A673 (cell line): ENCODE data around the gene PAQR7. TPM values are rescaled to one million over a fixed set of nuclear protein-coding genes. Genes with fewer than 3 reads are reported as not detected.

Experiments used
- BruUV-seq: library from RNA; stranded (reverse); fragments of 400-500 nt; replicated peaks from 2 replicates; lab custom pipeline; 2021; lab: Mats Ljungman, UMichigan
- CTCF ChIA-PET: fragments of 300-600 bp; sonication (Branson Sonifier 250); formaldehyde crosslinking; loops from one replicate; lab custom pipeline; 2022; ENCODE audit warnings: antibody characterized with exemption; lab: Charles Lee
- POLR2A ChIA-PET: fragments of 300-600 bp; sonication (Branson Sonifier 250); formaldehyde crosslinking; loops from one replicate; lab custom pipeline; 2022; ENCODE audit warnings: antibody characterized with exemption; ENCODE audit not compliant: low non-redundant PET; lab: Charles Lee
- DNase-seq: peaks from one replicate; pipeline ENCODE4 v3.0.0-alpha.2; 2015; ENCODE audit warnings: low spot score
- H3K27ac ChIP-seq: fragments of 200-600 bp; sonication (generic); 2 replicates; pipeline ENCODE4 v1.5.1; 2016; ENCODE audit warnings: mixed run types, low read depth, mild to moderate bottlenecking, mixed read lengths, antibody characterized with exemption, low read length; ENCODE audit not compliant: poor library complexity, severe bottlenecking
- H3K27me3 ChIP-seq: fragments of 200-600 bp; sonication (generic); replicated peaks from 2 replicates; pipeline ENCODE4 v1.6.1; 2017; ENCODE audit warnings: mixed run types, low read depth, mild to moderate bottlenecking, mixed read lengths, antibody characterized with exemption, low read length; ENCODE audit not compliant: insufficient read depth, poor library complexity
- H3K36me3 ChIP-seq: fragments of 200-600 bp; sonication (generic); 2 replicates; pipeline ENCODE4 v1.6.1; 2016; ENCODE audit warnings: mixed run types, mild to moderate bottlenecking, mixed read lengths, antibody characterized with exemption, low read length; ENCODE audit not compliant: insufficient read depth, poor library complexity, severe bottlenecking
- H3K4me1 ChIP-seq: fragments of 200-600 bp; sonication (generic); 2 replicates; pipeline ENCODE4 v1.6.1; 2017; ENCODE audit warnings: mixed run types, mild to moderate bottlenecking, mixed read lengths, antibody characterized with exemption, low read length; ENCODE audit not compliant: insufficient read depth, poor library complexity, severe bottlenecking
- H3K4me3 ChIP-seq: fragments of 200-600 bp; sonication (generic); 2 replicates; pipeline ENCODE4 v1.5.1; 2016; ENCODE audit warnings: low read depth, mixed run types, mild to moderate bottlenecking, mixed read lengths, low read length; ENCODE audit not compliant: poor library complexity, severe bottlenecking
- H3K9me3 ChIP-seq: fragments of 200-600 bp; sonication (generic); 2 replicates; pipeline ENCODE4 v1.6.1; 2016; ENCODE audit warnings: mixed run types, low read depth, mild to moderate bottlenecking, mixed read lengths, antibody characterized with exemption, low read length; ENCODE audit not compliant: poor library complexity, severe bottlenecking
- EZH2 ChIP-seq: fragments of 200-600 bp; sonication (generic); IDR thresholded peaks from 2 replicates; pipeline ENCODE4 v1.6.1; 2017; ENCODE audit warnings: borderline replicate concordance, low read depth, mild to moderate bottlenecking, mixed read lengths, antibody characterized with exemption, low read length; ENCODE audit not compliant: poor library complexity, severe bottlenecking
- intact Hi-C: fragments of 100-400 bp; cut with micrococcal nuclease; formaldehyde crosslinking; loops from one replicate; pipeline ENCODE4 v1.10.0; 2022; ENCODE audit not compliant: unreplicated experiment
- total RNA-seq: library from RNA; stranded (reverse); gene quantifications from 2 replicates; pipeline ENCODE4 v1.2.3, GENCODE V29; 2021
- TF ChIP-seq, protein P1 (sequence below): fragments of 300-800, 200-600 bp; sonication (generic); conservative IDR thresholded peaks from 2 replicates; pipeline ENCODE4 v1.5.1; 2017; ENCODE audit warnings: low read depth, mild to moderate bottlenecking, antibody characterized with exemption, low read length, moderate library complexity, mixed read lengths

PAQR7 gene
- total RNA-seq, 1 experiment from 2014 or later = 2.9 TPM

- no TSS peak for BruUV-seq
- Histone ChIP-seq H3K36me3 (peaks cover 73% of the 10 kb centered on the region), H3K4me1 (peaks cover 28% of the 10 kb centered on the region), H3K9me3 (no peaks in the 10 kb centered on the region), H3K27ac (no peak overlapping the region), H3K27me3 (no peaks in the 10 kb centered on the region), H3K4me3 (no peak overlapping the region)
- intact Hi-C loops = no loop called here
- ChIA-PET CTCF (no interaction called here), POLR2A (interaction anchor here (0.6 kb wide), 1 partner anchor 663 kb away, joined by 4 read pairs; no protein-coding TSS in a partner anchor)
- TF ChIP-seq, protein P1, sequence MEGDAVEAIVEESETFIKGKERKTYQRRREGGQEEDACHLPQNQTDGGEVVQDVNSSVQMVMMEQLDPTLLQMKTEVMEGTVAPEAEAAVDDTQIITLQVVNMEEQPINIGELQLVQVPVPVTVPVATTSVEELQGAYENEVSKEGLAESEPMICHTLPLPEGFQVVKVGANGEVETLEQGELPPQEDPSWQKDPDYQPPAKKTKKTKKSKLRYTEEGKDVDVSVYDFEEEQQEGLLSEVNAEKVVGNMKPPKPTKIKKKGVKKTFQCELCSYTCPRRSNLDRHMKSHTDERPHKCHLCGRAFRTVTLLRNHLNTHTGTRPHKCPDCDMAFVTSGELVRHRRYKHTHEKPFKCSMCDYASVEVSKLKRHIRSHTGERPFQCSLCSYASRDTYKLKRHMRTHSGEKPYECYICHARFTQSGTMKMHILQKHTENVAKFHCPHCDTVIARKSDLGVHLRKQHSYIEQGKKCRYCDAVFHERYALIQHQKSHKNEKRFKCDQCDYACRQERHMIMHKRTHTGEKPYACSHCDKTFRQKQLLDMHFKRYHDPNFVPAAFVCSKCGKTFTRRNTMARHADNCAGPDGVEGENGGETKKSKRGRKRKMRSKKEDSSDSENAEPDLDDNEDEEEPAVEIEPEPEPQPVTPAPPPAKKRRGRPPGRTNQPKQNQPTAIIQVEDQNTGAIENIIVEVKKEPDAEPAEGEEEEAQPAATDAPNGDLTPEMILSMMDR = no peak
- TF ChIP-seq EZH2 = no peak
- DNase-seq = no peak
Observed at GRCh38 chr1:25902462-25902861, 27.0 kb upstream of the PAQR7 start.

DNA sequence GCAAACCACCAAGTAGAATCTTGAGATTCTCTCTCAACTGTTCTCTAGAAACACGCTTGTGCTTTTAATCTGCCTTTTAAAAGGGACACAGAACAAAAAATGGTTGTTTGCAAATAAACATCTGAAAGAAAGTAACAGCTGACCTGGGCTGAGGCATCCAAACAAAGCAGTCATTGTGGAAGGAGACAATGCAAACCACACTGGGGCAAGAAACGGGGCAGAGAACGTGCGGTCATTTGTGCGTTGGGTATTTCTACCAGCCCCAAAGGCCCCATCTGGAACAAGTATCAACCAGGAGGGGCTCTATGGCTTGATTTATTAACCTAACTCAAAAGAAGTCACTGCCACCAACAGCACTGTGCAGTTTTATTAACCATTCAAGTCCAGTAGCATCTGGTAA, 24.7 kb upstream of the PAQR7 start:
- ChIA-PET POLR2A (no interaction called here), CTCF (no interaction called here)
- intact Hi-C loops = no loop called here
- Histone ChIP-seq H3K27me3 (no peaks in the 10 kb centered on the region), H3K4me1 (peaks cover 43% of the 10 kb centered on the region), H3K36me3 (peaks cover 76% of the 10 kb centered on the region), H3K27ac (no peak overlapping the region), H3K4me3 (no peak overlapping the region), H3K9me3 (no peaks in the 10 kb centered on the region)
- no TSS peak for BruUV-seq
- TF ChIP-seq, protein P1 = no peak
- no peak for TF ChIP-seq EZH2
- no peak for DNase-seq

GRCh38 chr1:25899792-25900191, 24.3 kb upstream of the PAQR7 start:
- no peak overlapping the region for H3K4me3 ChIP-seq
- H3K4me1 ChIP-seq = peaks cover 45% of the 10 kb centered on the region
- no peaks in the 10 kb centered on the region for H3K9me3 ChIP-seq
- BruUV-seq = no TSS peak
- H3K27ac ChIP-seq = no peak overlapping the region
- DNase-seq = no peak
- H3K27me3 ChIP-seq = no peaks in the 10 kb centered on the region
- TF ChIP-seq, protein P1 = no peak
- no peak for TF ChIP-seq EZH2
- peaks cover 77% of the 10 kb centered on the region for H3K36me3 ChIP-seq
- POLR2A ChIA-PET = no interaction called here
- intact Hi-C loops = loop anchor here (5.0 kb wide), 1 partner anchor 248 kb away; no protein-coding TSS in a partner anchor
- CTCF ChIA-PET = no interaction called here
